HG03039 (cell line): ENCODE results near the gene RNF14.

Experiments used
- ATAC-seq: cut with Tn5 transposase; IDR thresholded peaks from one replicate; pipeline ENCODE4 v1.9.1; 2021; ENCODE audit warnings: mild to moderate bottlenecking, moderate library complexity; ENCODE audit not compliant: unreplicated experiment

Gene RNF14

GRCh38 chr5:141976176-141976575, 7.3 kb downstream of the RNF14 start:
- ATAC-seq = no peak

- ATAC-seq = no peak
Observed at GRCh38 chr5:141978389-141978788, 9.5 kb downstream of the RNF14 start.

- ATAC-seq = no peak
Observed at GRCh38 chr5:141982626-141983025, 13.7 kb downstream of the RNF14 start.

- ATAC-seq = no peak
Observed at GRCh38 chr5:141986072-141986471, 17.2 kb downstream of the RNF14 start.

GRCh38 chr5:141989720-141990119, 20.8 kb downstream of the RNF14 start:
- ATAC-seq = no peak

- ATAC-seq = no peak
Observed at GRCh38 chr5:141992349-141992963, 23.6 kb downstream of the RNF14 start.

GRCh38 chr5:141994511-141995136, 25.7 kb downstream of the RNF14 start:
- no peak for ATAC-seq

GRCh38 chr5:141995656-141996055, 26.8 kb downstream of the RNF14 start:
- no peak for ATAC-seq

- ATAC-seq = no peak
Observed at GRCh38 chr5:141997358-141997960, 28.6 kb downstream of the RNF14 start.

GRCh38 chr5:142000173-142000572, 31.3 kb downstream of the RNF14 start:
- ATAC-seq = no peak

- peak; percentile 54 for ATAC-seq
Observed at GRCh38 chr5:142000704-142001484, 32.0 kb downstream of the RNF14 start.

- no peak for ATAC-seq
Observed at GRCh38 chr5:142003266-142003800, 34.4 kb downstream of the RNF14 start.

- ATAC-seq = no peak
Observed at GRCh38 chr5:142006363-142007236, 37.7 kb downstream of the RNF14 start.

- no peak for ATAC-seq
Observed at GRCh38 chr5:142007237-142007544, 38.3 kb downstream of the RNF14 start.

GRCh38 chr5:142008813-142009212, 39.9 kb downstream of the RNF14 start:
- no peak for ATAC-seq

GRCh38 chr5:142009886-142010285, 41.0 kb downstream of the RNF14 start:
- ATAC-seq = no peak

GRCh38 chr5:142011572-142012185, 42.8 kb downstream of the RNF14 start:
- ATAC-seq = no peak

GRCh38 chr5:142012186-142012785, 43.4 kb downstream of the RNF14 start:
- ATAC-seq = no peak

GRCh38 chr5:142012792-142013388, 44.0 kb downstream of the RNF14 start, which contains the start of gene GNPDA1:
TSS of gene GNPDA1 (minus strand) at chr5:142013027. CDS start at chr5:142012035, 992 bp downstream.
- peak; percentile 79 for ATAC-seq
